HG02840 (cell line): ENCODE results near the gene SGCD.
A peak's percentile ranks its signal among the peaks of the same experiment; 100 is the strongest.

Source experiments
- ATAC-seq: cut with Tn5 transposase; IDR thresholded peaks from one replicate; pipeline ENCODE4 v1.9.1; 2021; ENCODE audit warnings: mild to moderate bottlenecking, moderate library complexity, moderate number of reproducible peaks; ENCODE audit not compliant: unreplicated experiment, low FRiP score

The SGCD gene

GRCh38 chr5:156359476-156359875, 32.5 kb downstream of the SGCD start:
- peak; percentile 57 for ATAC-seq

DNA sequence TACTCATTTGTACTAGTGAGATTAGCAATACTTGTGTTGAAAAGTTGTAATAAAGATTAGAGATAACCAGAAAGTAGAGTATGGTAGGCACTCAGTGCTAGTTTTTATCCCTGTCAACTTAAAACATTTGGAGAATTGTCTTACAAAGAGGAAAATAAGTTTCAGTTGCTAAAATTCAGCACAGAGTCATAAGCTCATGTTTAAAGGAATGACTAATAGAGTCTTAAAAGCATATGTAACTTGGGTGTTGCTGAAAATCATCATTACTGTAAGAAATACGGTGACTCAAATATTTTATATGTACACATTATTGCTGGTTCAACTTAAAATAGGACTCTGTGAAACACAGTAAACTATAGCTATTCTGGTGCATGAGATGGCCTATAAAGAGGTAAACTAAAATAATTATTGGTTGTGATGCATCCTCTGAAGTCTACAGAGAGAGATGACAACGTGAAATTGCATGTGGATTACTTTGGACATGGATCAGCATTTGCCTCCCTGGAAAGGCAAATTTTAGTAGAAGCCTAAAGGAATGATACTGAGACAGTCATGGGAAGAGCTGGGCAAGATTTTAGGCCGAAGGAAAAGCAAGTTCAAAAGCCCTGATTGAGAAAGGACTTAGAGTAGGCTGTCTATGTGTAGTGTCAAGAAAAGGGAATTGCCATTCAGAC, 34.6 kb downstream of the SGCD start:
- ATAC-seq, result no peak

DNA sequence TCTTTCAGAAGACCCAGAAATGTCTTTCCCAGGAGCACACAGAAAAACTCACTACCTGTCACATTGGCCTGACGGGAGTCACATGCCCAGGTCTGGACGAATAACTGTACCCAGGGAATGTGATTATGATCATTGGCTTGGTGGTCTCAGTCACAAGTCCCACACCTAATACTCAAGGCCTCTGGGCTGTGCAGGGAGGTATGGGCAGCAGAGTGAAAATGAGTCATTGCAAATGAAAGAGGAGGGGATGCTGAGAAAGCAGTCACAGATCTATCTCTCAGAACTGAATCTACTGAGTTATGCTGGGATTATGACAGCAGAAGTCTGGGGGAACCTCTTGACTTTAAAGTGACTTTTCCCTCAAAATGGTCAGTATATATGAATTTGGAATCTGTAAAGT, 36.9 kb downstream of the SGCD start:
- no peak for ATAC-seq

GRCh38 chr5:156366521-156366920, 39.6 kb downstream of the SGCD start:
- ATAC-seq, result no peak

DNA sequence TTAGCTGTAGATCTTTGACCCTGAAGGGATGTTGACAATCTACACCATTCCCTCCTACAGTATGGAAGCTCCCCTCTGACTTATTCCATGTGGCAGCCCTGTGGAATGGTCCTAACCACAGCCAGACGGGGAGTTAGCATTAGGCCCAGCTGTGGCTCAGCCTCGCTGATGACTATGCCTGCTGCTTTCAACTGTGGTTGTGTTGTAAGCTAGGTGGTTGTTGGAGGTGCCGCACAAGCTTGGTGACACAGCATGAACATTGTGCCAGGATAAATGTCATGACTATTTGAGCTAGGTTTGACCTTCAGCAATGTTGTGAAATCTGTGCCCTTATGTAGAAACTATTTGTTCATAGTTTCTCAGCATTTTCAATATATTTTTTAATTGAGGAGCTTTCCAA, 40.6 kb downstream of the SGCD start:
- ATAC-seq, result no peak

GRCh38 chr5:156375895-156376495, 49.0 kb downstream of the SGCD start:
- ATAC-seq, result no peak

DNA sequence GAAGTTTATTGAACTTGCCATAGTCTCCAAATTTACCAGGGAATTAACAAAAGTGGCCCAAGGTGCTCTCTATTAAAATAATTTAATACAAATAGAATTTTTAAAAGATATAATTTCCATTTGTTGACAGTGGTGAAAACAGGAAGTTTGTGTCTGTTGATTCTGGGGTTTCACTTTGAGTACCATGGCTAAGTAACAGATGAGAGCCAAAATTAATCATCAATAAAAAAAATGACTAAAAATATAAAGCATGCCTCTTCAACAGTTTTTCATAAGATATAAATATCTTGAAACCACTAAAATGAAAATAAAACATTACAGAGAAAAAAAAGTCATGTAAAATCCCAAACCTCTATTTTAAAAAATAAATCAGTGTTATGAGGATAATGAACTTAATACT, 49.8 kb downstream of the SGCD start:
- peak; percentile 59 for ATAC-seq

DNA sequence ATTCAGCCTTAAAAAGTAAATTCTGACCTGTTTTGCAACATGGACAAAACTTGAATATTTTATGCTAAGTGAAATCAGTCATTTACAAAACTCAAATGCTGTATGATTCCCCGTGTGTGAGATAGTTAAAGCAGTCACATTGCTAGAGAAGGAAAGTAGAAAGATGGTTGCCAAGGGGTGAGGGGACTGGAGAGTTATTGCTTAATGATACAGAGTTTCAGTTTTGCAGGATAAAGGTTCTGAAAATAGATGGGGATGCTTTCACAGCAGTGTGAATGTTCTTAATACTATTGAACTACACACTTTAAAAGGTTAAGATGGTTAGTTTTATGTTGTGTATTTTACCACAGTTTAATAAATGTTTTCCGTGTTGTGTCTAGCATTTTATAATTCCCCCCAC, 51.2 kb downstream of the SGCD start:
- ATAC-seq, result no peak

DNA sequence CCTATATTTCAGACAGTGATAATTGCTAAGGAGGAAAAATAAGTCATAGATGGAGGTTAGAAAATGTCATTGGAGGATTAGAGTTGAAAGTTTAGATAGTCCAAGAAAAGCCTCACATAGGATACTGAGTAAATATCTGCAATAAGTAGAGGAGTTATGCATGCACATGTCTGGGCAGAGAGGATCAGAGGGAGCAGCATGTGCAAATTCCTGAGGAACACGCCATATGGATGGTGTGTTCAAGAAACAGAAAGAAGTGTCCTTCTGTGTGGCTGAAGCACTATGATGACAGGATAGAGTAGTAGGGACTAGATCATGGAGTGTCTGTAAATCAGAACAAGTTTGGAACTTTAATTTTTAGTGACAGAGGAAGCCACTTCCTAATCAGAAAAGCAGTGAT, 52.2 kb downstream of the SGCD start:
- ATAC-seq, result no peak

GRCh38 chr5:156380848-156381247, 53.9 kb downstream of the SGCD start:
- no peak for ATAC-seq

DNA sequence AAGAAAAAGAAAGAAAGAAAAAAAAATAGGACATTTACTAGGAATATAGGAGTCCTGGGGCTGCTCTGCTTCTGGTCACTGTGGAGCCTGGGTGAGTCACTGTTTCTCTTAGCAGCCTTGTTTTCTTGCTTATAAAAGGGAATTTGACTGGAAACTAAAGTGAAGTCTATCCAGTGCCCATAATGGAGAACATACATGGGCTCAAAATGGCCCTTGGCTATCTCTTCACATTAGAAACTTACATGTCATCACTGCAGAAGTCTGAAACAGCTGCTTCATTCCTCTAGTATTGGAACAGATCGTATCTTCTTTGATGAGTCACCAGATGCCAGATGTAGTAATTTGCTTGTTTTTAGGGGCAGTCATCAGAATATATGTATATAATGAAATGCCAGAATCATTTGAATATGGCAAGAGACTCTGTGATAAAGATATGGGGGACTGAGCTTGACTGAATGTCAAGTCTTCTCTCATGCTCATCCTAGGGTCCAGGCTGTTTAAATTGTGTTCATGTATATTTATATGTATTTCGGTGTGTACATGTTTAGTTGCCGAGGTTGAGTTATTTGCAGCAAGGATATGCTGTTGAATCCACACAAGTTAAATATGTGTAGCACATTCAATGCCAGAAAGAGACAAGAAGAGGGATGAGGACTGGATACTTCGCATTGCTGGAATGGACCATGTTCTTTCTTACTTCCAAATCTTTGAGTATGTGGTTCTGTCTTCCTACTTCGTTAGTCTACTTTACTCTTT, 56.7 kb downstream of the SGCD start:
- no peak for ATAC-seq

DNA sequence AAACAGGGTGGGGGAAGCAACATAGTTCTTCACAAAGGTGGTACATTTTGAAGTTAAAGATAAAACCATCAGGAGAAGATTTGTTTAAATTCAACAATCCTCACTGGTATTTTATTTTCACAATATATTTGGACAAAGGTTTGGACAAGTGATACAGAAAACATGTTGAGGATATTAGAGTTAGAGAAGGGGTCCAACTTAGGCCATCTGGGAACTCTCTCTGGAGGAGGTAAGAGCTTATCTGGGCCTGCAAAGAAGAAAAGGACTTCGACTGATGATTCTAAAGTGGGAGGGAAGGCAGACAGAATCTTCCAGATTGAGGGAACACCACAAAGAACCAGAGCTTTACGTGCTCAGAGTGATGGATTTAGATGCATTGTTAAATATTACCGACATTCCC, 58.5 kb downstream of the SGCD start:
- ATAC-seq, result no peak

- ATAC-seq, result no peak
Measured at GRCh38 chr5:156386976-156387375, 60.0 kb downstream of the SGCD start.

- no peak for ATAC-seq
Measured at GRCh38 chr5:156387391-156387790, 60.4 kb downstream of the SGCD start.

DNA sequence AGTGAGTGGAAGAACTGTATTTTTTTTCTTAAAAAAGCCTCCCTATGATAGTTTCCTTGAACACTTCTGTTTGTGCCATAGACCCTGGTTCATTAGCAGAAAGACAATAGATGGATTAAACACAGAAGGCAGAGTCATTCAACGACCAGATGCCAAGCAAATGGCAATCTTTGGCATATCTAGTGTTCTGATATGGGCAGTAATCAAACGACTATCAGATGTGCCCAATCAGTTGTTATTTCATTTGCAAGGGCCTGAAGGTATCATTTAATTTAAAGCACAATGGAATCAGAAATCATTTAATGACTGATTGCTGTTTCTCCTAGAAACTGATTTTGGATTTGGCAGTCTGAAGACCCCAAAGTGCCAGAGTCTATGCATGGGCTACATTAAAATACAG, 61.3 kb downstream of the SGCD start:
- ATAC-seq, result no peak

- no peak for ATAC-seq
Measured at GRCh38 chr5:156391139-156391538, 64.2 kb downstream of the SGCD start.

DNA sequence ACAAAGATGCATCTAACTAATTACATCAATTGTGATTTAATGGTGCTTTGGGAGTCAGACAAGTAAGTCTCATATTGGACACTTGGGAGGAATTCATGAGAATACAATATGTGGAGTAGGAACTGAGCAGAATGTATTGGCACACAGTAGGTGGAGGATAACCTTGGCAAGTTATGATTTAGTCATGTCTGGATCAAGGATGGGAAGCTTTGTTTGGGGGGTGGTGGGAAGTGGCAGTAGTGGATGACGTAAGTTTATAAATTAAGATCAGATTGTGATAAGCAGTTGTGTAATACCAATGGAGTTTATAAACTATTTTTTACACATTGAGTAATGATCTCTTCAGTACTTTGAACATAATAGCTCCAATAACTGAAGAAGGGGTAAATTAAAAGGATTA, 67.0 kb downstream of the SGCD start:
- ATAC-seq, result no peak

- ATAC-seq, result no peak
Measured at GRCh38 chr5:156394642-156395305, 67.8 kb downstream of the SGCD start.

DNA sequence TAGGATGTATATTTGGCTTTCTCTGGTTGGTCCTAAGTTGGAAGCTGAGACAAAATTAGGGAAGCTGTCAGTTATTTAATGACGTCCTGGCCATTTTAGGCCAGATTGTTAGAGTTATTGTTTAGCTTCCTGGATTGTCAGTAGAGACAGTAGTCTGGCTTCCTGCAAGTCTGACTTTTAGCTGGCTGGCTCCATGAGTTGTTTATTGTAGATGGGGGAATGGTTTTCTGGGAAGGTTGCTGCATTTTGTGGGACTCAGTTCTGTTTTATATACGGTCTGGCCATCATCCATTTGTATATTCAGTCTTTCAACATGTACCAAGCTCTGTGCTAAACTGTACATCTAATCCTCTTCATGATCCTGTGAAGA, 68.3 kb downstream of the SGCD start:
- ATAC-seq, result no peak

DNA sequence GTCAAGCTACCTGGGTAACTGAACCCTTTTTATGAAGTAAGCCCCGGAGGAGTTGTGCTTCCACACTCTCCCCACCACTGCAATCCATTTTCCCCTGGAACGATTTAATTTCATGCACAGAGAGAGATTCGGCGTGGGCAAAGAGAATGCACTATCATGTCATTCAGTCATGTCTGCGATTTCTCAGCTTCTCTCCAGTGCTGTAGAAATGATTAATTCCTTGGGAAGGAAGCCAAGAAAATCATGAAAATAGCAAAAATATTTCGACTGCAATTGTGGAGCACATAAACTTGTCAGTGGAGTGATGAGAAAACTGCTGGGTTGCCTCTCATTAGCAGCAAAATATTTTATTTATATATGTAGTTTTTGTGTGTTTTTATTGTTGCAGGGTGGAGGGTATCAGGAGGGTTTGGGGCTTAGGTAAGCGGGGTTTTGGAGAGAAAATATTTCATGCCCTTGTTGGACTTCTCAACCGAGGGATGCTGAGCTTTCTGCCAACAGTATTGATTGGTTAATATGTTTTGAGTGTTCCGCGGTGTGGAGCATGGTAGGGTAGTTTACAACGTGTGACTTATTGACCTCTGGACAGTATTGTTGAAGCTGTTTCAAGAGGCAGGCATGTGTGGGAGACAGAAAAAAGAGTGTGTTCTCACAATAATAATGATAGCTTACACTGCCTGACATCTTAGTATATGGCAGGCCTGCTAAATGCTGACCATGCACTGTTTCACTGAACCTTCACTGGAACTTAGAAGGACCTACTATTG, 69.3 kb downstream of the SGCD start:
- no peak for ATAC-seq

- ATAC-seq, result no peak
Measured at GRCh38 chr5:156396830-156397081, 69.8 kb downstream of the SGCD start.
